Stimulated activated CD8-positive, alpha-beta memory T cell treated with anti-CD3 and anti-CD28 coated beads, Interleukin-7, amount 100 ng/mL, for 1 hour (primary cell): Measurements from ENCODE around the gene MIA2.

Experiments
- DNase-seq, 2 donors: peaks; one replicate each; pipeline ENCODE4 v3.0.0-alpha.2; 2020; ENCODE audit warnings: low read depth in 2 of 2

Gene MIA2

GRCh38 chr14:39434401-39434800, 200.7 kb downstream of the MIA2 start:
- DNase-seq, result no peak

- DNase-seq, result no peak
Measured at GRCh38 chr14:39435241-39435640, 201.5 kb downstream of the MIA2 start.
